Fibroblast of the conjunctiva (primary cell): Measurements from ENCODE around the gene RTN4R.
"Not testable (repeated sequence)": the region's sequence is repeated elsewhere in the genome, so short reads cannot be mapped to it uniquely, and the experiment has no call there.

Source experiments
- DNase-seq: peaks from one replicate; pipeline ENCODE4 v3.0.0-alpha.2; 2010; ENCODE audit warnings: low read depth

The RTN4R gene

GRCh38 chr22:20268279-20269012 lies at the start of gene RTN4R:
TSS of gene RTN4R (minus strand) at chr22:20268318. CDS start at chr22:20268092, 226 bp downstream.
- no peak for DNase-seq

- DNase-seq = not testable (repeated sequence)
These were observed 49.4 kb upstream of the RTN4R start for GRCh38 chr22:20317402-20318042.

- no peak for DNase-seq
These were observed 48.8 kb upstream of the RTN4R start for GRCh38 chr22:20316844-20317401.

- no peak for DNase-seq
These were observed 48.2 kb upstream of the RTN4R start for GRCh38 chr22:20316217-20316843.

- DNase-seq = no peak
These were observed 47.5 kb upstream of the RTN4R start for GRCh38 chr22:20315337-20316216.

- not testable (repeated sequence) for DNase-seq
These were observed 46.7 kb upstream of the RTN4R start for GRCh38 chr22:20314741-20315336.

- not testable (repeated sequence) for DNase-seq
These were observed 46.1 kb upstream of the RTN4R start for GRCh38 chr22:20314206-20314605.

GRCh38 chr22:20313306-20314077 lies 45.4 kb upstream of the RTN4R start:
- DNase-seq = not testable (repeated sequence)

- DNase-seq = no peak
These were observed 44.5 kb upstream of the RTN4R start for GRCh38 chr22:20312396-20313191.

- DNase-seq = not testable (repeated sequence)
These were observed 43.3 kb upstream of the RTN4R start for GRCh38 chr22:20311249-20312062.

GRCh38 chr22:20310773-20311172 lies 42.7 kb upstream of the RTN4R start:
- DNase-seq = not testable (repeated sequence)

- not testable (repeated sequence) for DNase-seq
These were observed 42.1 kb upstream of the RTN4R start for GRCh38 chr22:20310180-20310579.

- not testable (repeated sequence) for DNase-seq
These were observed 40.9 kb upstream of the RTN4R start for GRCh38 chr22:20308806-20309650.

- not testable (repeated sequence) for DNase-seq
These were observed 39.6 kb upstream of the RTN4R start for GRCh38 chr22:20307448-20308447.

- DNase-seq = not testable (repeated sequence)
These were observed 38.7 kb upstream of the RTN4R start for GRCh38 chr22:20306646-20307447.
